Mesendoderm (in vitro differentiated cells): ENCODE results near the gene CTNNA1.

Experiments used
- DNase-seq: peaks from one replicate; pipeline ENCODE4 v3.0.0; 2013
- H2AK5ac ChIP-seq: 2 replicates; pipeline ENCODE4 v1.6.1; 2013; ENCODE audit warnings: low read length, inconsistent platforms
- H2BK120ac ChIP-seq: 2 replicates; pipeline ENCODE4 v1.6.1; 2013; ENCODE audit warnings: low read depth, mild to moderate bottlenecking, low read length, moderate library complexity, mixed read lengths
- H2BK15ac ChIP-seq: replicated peaks from 2 replicates; pipeline ENCODE4 v1.6.1; 2013; ENCODE audit warnings: low read depth, mild to moderate bottlenecking, moderate library complexity
- H2BK5ac ChIP-seq: 2 replicates; pipeline ENCODE4 v1.6.1; 2013; ENCODE audit warnings: low read length, inconsistent platforms
- H3K18ac ChIP-seq: 2 replicates; pipeline ENCODE4 v1.6.1; 2013; ENCODE audit warnings: mild to moderate bottlenecking, low read length, mixed read lengths
- H3K23ac ChIP-seq: one replicate; pipeline ENCODE4 v1.6.1; 2013; ENCODE audit warnings: low read length
- H3K27ac ChIP-seq: 2 replicates; pipeline ENCODE4 v1.5.1; 2013; ENCODE audit warnings: low read depth, mild to moderate bottlenecking, inconsistent platforms, low read length, moderate library complexity
- H3K27me3 ChIP-seq: 2 replicates; pipeline ENCODE4 v1.6.1; 2013; ENCODE audit warnings: low read length, control low read depth, mild to moderate bottlenecking, inconsistent platforms; ENCODE audit not compliant: insufficient read depth, poor library complexity
- H3K36me3 ChIP-seq: 2 replicates; pipeline ENCODE4 v1.6.1; 2013; ENCODE audit warnings: low read length, inconsistent platforms; ENCODE audit not compliant: control insufficient read depth, insufficient read depth
- H3K4ac ChIP-seq: one replicate; pipeline ENCODE4 v1.6.1; 2013; ENCODE audit warnings: low read depth, mild to moderate bottlenecking, low read length, moderate library complexity
- H3K4me1 ChIP-seq: 2 replicates; pipeline ENCODE4 v1.6.1; 2013; ENCODE audit warnings: low read depth, low read length, inconsistent platforms; ENCODE audit not compliant: control insufficient read depth
- H3K4me2 ChIP-seq: 2 replicates; pipeline ENCODE4 v1.6.1; 2013; ENCODE audit warnings: low read length
- H3K4me3 ChIP-seq: 2 replicates; pipeline ENCODE4 v1.5.1; 2013; ENCODE audit warnings: mild to moderate bottlenecking, low read length
- H3K56ac ChIP-seq: one replicate; pipeline ENCODE4 v1.6.1; 2013; ENCODE audit warnings: low read length
- H3K79me1 ChIP-seq: 2 replicates; pipeline ENCODE4 v1.6.1; 2013; ENCODE audit warnings: low read length, inconsistent platforms
- H3K79me2 ChIP-seq: 2 replicates; pipeline ENCODE4 v1.6.1; 2013; ENCODE audit warnings: mild to moderate bottlenecking, low read length; ENCODE audit not compliant: control insufficient read depth, insufficient read depth
- H3K9ac ChIP-seq: 2 replicates; pipeline ENCODE4 v1.6.1; 2013; ENCODE audit warnings: low read length, inconsistent platforms
- H4K5ac ChIP-seq: one replicate; pipeline ENCODE4 v1.6.1; 2013; ENCODE audit warnings: low read length
- H4K8ac ChIP-seq: one replicate; pipeline ENCODE4 v1.6.1; 2013; ENCODE audit warnings: low read depth, mild to moderate bottlenecking, control low read depth, low read length, moderate library complexity
- WGBS: extraction: QIAGEN DNeasy Blood & Tissue Kit; methylation state at CpG from one replicate; pipeline ENCODE4 v1.1.7; 2013; ENCODE audit warnings: low lambda C conversion rate, missing lambda C conversion rate; ENCODE audit not compliant: insufficient coverage; ENCODE audit errors: extremely low coverage; 5-methylcytosine and 5-hydroxymethylcytosine counted together

Gene CTNNA1

GRCh38 chr5:138943599-138944173, 190.5 kb downstream of the CTNNA1 start:
- Histone ChIP-seq H2BK120ac (no peak overlapping the region), H3K23ac (no peak overlapping the region), H3K18ac (no peak overlapping the region), H3K4ac (no peak overlapping the region), H3K36me3 (no peaks in the 10 kb centered on the region), H3K9ac (no peak overlapping the region), H2AK5ac (no peak overlapping the region), H3K27me3 (no peaks in the 10 kb centered on the region), H4K8ac (no peak overlapping the region), H3K56ac (no peak overlapping the region), H3K79me2 (no peaks in the 10 kb centered on the region), H3K4me2 (no peak overlapping the region), H2BK15ac (no peak overlapping the region), H4K5ac (no peak overlapping the region), H3K27ac (no peak overlapping the region), H3K79me1 (no peaks in the 10 kb centered on the region), H3K4me3 (no peak overlapping the region), H2BK5ac (no peak overlapping the region), H3K4me1 (no peaks in the 10 kb centered on the region)
- no CpG with 5 or more reads among the region's 6 CpGs for WGBS
- DNase-seq: no peak

GRCh38 chr5:138944527-138945322, 191.5 kb downstream of the CTNNA1 start:
- H3K56ac ChIP-seq: no peak overlapping the region
- DNase-seq: no peak

GRCh38 chr5:138945421-138946240, 192.4 kb downstream of the CTNNA1 start:
- Histone ChIP-seq H3K79me1 (no peaks in the 10 kb centered on the region), H2BK5ac (no peak overlapping the region), H3K36me3 (no peaks in the 10 kb centered on the region), H2BK15ac (no peak overlapping the region), H3K4ac (no peak overlapping the region), H4K8ac (no peak overlapping the region), H3K4me3 (no peak overlapping the region), H3K79me2 (no peaks in the 10 kb centered on the region), H2AK5ac (no peak overlapping the region), H3K4me2 (no peak overlapping the region), H3K18ac (no peak overlapping the region), H3K27me3 (no peaks in the 10 kb centered on the region), H3K23ac (no peak overlapping the region), H2BK120ac (no peak overlapping the region), H3K27ac (no peak overlapping the region), H3K4me1 (no peaks in the 10 kb centered on the region), H3K9ac (no peak overlapping the region), H3K56ac (no peak overlapping the region), H4K5ac (no peak overlapping the region)
- peak; percentile 51 for DNase-seq
- WGBS: no CpG with 5 or more reads among the region's 23 CpGs

More at GRCh38 chr5:138944527-138945322, 191.5 kb downstream of the CTNNA1 start:
- H3K4me3 ChIP-seq: no peak overlapping the region
- no peak overlapping the region for H2AK5ac ChIP-seq
- no peak overlapping the region for H3K9ac ChIP-seq
- H3K4ac ChIP-seq: no peak overlapping the region
- H3K4me1 ChIP-seq: no peaks in the 10 kb centered on the region
- H3K27ac ChIP-seq: no peak overlapping the region
- H3K18ac ChIP-seq: no peak overlapping the region
- no CpG with 5 or more reads among the region's 23 CpGs for WGBS
- no peaks in the 10 kb centered on the region for H3K36me3 ChIP-seq
- no peak overlapping the region for H4K8ac ChIP-seq
- no peak overlapping the region for H4K5ac ChIP-seq
- H3K23ac ChIP-seq: no peak overlapping the region
- no peak overlapping the region for H2BK15ac ChIP-seq
- H3K4me2 ChIP-seq: no peak overlapping the region
- no peaks in the 10 kb centered on the region for H3K27me3 ChIP-seq
- H3K79me1 ChIP-seq: no peaks in the 10 kb centered on the region
- no peaks in the 10 kb centered on the region for H3K79me2 ChIP-seq
- H2BK120ac ChIP-seq: no peak overlapping the region
- H2BK5ac ChIP-seq: no peak overlapping the region

- H2BK120ac ChIP-seq: no peak overlapping the region
- H4K5ac ChIP-seq: no peak overlapping the region
- no peak overlapping the region for H3K27ac ChIP-seq
- no peak overlapping the region for H2AK5ac ChIP-seq
- no peak overlapping the region for H3K56ac ChIP-seq
- no peaks in the 10 kb centered on the region for H3K4me1 ChIP-seq
- no peak overlapping the region for H3K4me2 ChIP-seq
- no peak overlapping the region for H2BK15ac ChIP-seq
- H3K18ac ChIP-seq: no peak overlapping the region
- H3K36me3 ChIP-seq: no peaks in the 10 kb centered on the region
- no peak overlapping the region for H3K23ac ChIP-seq
- H3K27me3 ChIP-seq: no peaks in the 10 kb centered on the region
- no peaks in the 10 kb centered on the region for H3K79me2 ChIP-seq
- H4K8ac ChIP-seq: no peak overlapping the region
- no peak for DNase-seq
- H3K4ac ChIP-seq: no peak overlapping the region
- no CpG with 5 or more reads among the region's 8 CpGs for WGBS
- H3K4me3 ChIP-seq: no peak overlapping the region
- no peak overlapping the region for H2BK5ac ChIP-seq
- H3K79me1 ChIP-seq: no peaks in the 10 kb centered on the region
- H3K9ac ChIP-seq: no peak overlapping the region
Measured at GRCh38 chr5:138946241-138946623, 193.0 kb downstream of the CTNNA1 start.

GRCh38 chr5:138946831-138947560, 193.8 kb downstream of the CTNNA1 start:
- Histone ChIP-seq H3K79me2 (no peaks in the 10 kb centered on the region), H3K36me3 (no peaks in the 10 kb centered on the region), H2BK120ac (no peak overlapping the region), H3K4ac (no peak overlapping the region), H3K4me1 (no peaks in the 10 kb centered on the region), H2BK5ac (no peak overlapping the region), H3K9ac (no peak overlapping the region), H3K4me2 (no peak overlapping the region), H4K5ac (no peak overlapping the region), H3K56ac (no peak overlapping the region), H3K18ac (no peak overlapping the region), H3K4me3 (no peak overlapping the region), H2AK5ac (no peak overlapping the region), H2BK15ac (no peak overlapping the region), H4K8ac (no peak overlapping the region), H3K27ac (no peak overlapping the region), H3K79me1 (no peaks in the 10 kb centered on the region), H3K27me3 (no peaks in the 10 kb centered on the region), H3K23ac (no peak overlapping the region)
- DNase-seq: no peak
- WGBS: no CpG with 5 or more reads among the region's 20 CpGs
